GM12878 (cell line): ENCODE results near the gene REPS1. TPM values are rescaled to one million over a fixed set of nuclear protein-coding genes. Genes with fewer than 3 reads are reported as not detected.
A peak's percentile ranks its signal among the peaks of the same experiment; 100 is the strongest.

Experiments used
- ATAC-seq: fragments of 200-7000 bp; cut with Tn5 transposase; 3 replicates; pipeline ENCODE4 v1.9.1; 2020; ENCODE audit warnings: mild to moderate bottlenecking, moderate library complexity
- BruUV-seq: library from RNA; stranded (reverse); fragments of 400-500 nt; replicated peaks from 2 replicates; lab custom pipeline; 2021; lab: Mats Ljungman, UMichigan
- CTCF ChIA-PET: fragments of 300-600 bp; sonication (Branson Sonifier 250); formaldehyde crosslinking; extraction: SDS; loops from one replicate; lab custom pipeline; 2021; ENCODE audit warnings: inconsistent platforms; lab: Yijun Ruan, JAX
- POLR2A ChIA-PET: fragments of 350-600 bp; formaldehyde crosslinking; extraction: SDS; loops from one replicate; lab custom pipeline; 2021; ENCODE audit warnings: inconsistent platforms; lab: Charles Lee
- RAD21 ChIA-PET: fragments of 300-600 bp; sonication (Branson Sonifier 250); formaldehyde crosslinking; loops from one replicate; lab custom pipeline; 2023; ENCODE audit warnings: antibody characterized with exemption; ENCODE audit not compliant: unreplicated experiment; lab: Charles Lee
- SMC1A ChIA-PET: fragments of 300-600 bp; sonication (Branson Sonifier 250); formaldehyde crosslinking; loops from one replicate; lab custom pipeline; 2023; ENCODE audit not compliant: unreplicated experiment, uncharacterized antibody; lab: Charles Lee
- DNase-seq: peaks from one replicate; pipeline ENCODE4 v3.0.0-alpha.2; 2011; ENCODE audit warnings: low read depth, low spot score
- FAIRE-seq: peaks from 3 replicates; lab custom pipeline; 2011; peaks lifted over from hg19 to GRCh38; lab: Jason Lieb, UNC
- H2AFZ ChIP-seq: 2 replicates; pipeline ENCODE4 v1.6.0; 2011; ENCODE audit warnings: low read depth, low read length, control low read depth; ENCODE audit not compliant: control insufficient read depth
- H3K27ac ChIP-seq: 2 replicates; pipeline ENCODE4 v1.5.1; 2011; ENCODE audit warnings: control low read depth; ENCODE audit not compliant: control insufficient read depth, insufficient read depth
- H3K27me3 ChIP-seq, 2 experiments: replicated peaks in 1 of 2; 2 replicates each; pipeline versions ENCODE4 v1.6.0 to v1.6.1; 2011; ENCODE audit warnings: low read length in 1 of 2; ENCODE audit not compliant: control insufficient read depth in 2 of 2, insufficient read depth in 2 of 2
- H3K36me3 ChIP-seq, 2 experiments: 2 replicates each; pipeline ENCODE4 v1.5.1; 2011; ENCODE audit warnings: low read length in 1 of 2; ENCODE audit not compliant: control insufficient read depth in 2 of 2, insufficient read depth in 2 of 2
- H3K4me1 ChIP-seq: 2 replicates; pipeline ENCODE4 v1.6.1; 2011; ENCODE audit warnings: mild to moderate bottlenecking, low read length, moderate library complexity, mixed read lengths; ENCODE audit not compliant: control insufficient read depth, insufficient read depth
- H3K4me2 ChIP-seq: 2 replicates; pipeline ENCODE4 v1.6.0; 2011; ENCODE audit warnings: control low read depth; ENCODE audit not compliant: control insufficient read depth, insufficient read depth
- H3K4me3 ChIP-seq: fragments of 200-600 bp; sonication (generic); 2 replicates; pipeline ENCODE4 v1.5.1; 2016
- H3K79me2 ChIP-seq: 2 replicates; pipeline ENCODE4 v1.6.0; 2011; ENCODE audit warnings: low read length; ENCODE audit not compliant: control insufficient read depth, insufficient read depth
- H3K9ac ChIP-seq: 2 replicates; pipeline ENCODE4 v1.8.0; 2011; ENCODE audit warnings: low read length, control low read depth, mixed read lengths; ENCODE audit not compliant: control insufficient read depth, insufficient read depth
- H3K9me3 ChIP-seq: replicated peaks from 3 replicates; pipeline ENCODE4 v1.5.1; 2011; ENCODE audit warnings: mild to moderate bottlenecking, low read length; ENCODE audit not compliant: control insufficient read depth, insufficient read depth
- H4K20me1 ChIP-seq: 2 replicates; pipeline ENCODE4 v1.6.0; 2011; ENCODE audit not compliant: control insufficient read depth, insufficient read depth
- BHLHE40 ChIP-seq, 2 experiments: fragments of 450-650 bp in 1 of 2; IDR thresholded peaks; 2 replicates each; pipeline ENCODE4 v1.6.1; 2011 to 2017; ENCODE audit warnings: low read depth in 2 of 2, borderline replicate concordance in 1 of 2, improper control_type of control experiment in 1 of 2, low read length in 1 of 2, mild to moderate bottlenecking in 1 of 2
- CBFB ChIP-seq: IDR thresholded peaks from 2 replicates; pipeline ENCODE4 v1.6.1; 2016; ENCODE audit warnings: antibody characterized with exemption, low read depth
- CHD2 ChIP-seq: IDR thresholded peaks from 2 replicates; pipeline ENCODE4 v1.6.1; 2011; ENCODE audit warnings: low read depth, low read length, improper control_type of control experiment, borderline replicate concordance
- CHD4 ChIP-seq: fragments of 200-600 bp; sonication (generic); IDR thresholded peaks from 2 replicates; pipeline ENCODE4 v1.6.1; 2016; ENCODE audit warnings: mild to moderate bottlenecking
- CTCF ChIP-seq, 3 experiments: IDR thresholded peaks in 2 of 3; conservative IDR thresholded peaks in 1 of 3; 2 replicates each; pipeline ENCODE4 v1.5.1; 2011; ENCODE audit warnings: low read depth in 3 of 3, low read length in 3 of 3, mild to moderate bottlenecking in 3 of 3, control low read depth in 2 of 3, moderate library complexity in 2 of 3, inconsistent platforms in 1 of 3, mixed read lengths in 1 of 3; ENCODE audit not compliant: control insufficient read depth in 2 of 3, insufficient read depth in 1 of 3; ENCODE audit errors: extremely low read depth in 1 of 3
- HSF1 ChIP-seq: fragments of 150-350 bp; IDR thresholded peaks from 2 replicates; pipeline ENCODE4 v1.6.1; 2014; ENCODE audit warnings: mild to moderate bottlenecking, low read depth, low read length
- MEF2A ChIP-seq: IDR thresholded peaks from 2 replicates; pipeline ENCODE4 v1.6.1; 2011; ENCODE audit warnings: low read depth, mild to moderate bottlenecking, low read length, moderate library complexity; ENCODE audit not compliant: insufficient read depth
- MYC ChIP-seq: IDR thresholded peaks from 2 replicates; pipeline ENCODE4 v1.6.1; 2011; ENCODE audit warnings: mild to moderate bottlenecking, low read length, moderate library complexity, inconsistent platforms; ENCODE audit not compliant: insufficient read depth, insufficient replicate concordance, insufficient read length, severe bottlenecking
- RELB ChIP-seq: fragments of 450-650 bp; IDR thresholded peaks from 2 replicates; pipeline ENCODE4 v1.6.1; 2017; ENCODE audit warnings: low read depth, mild to moderate bottlenecking, moderate library complexity
- RUNX3 ChIP-seq: IDR thresholded peaks from 2 replicates; pipeline ENCODE4 v1.6.1; 2012; ENCODE audit warnings: low read length, inconsistent platforms
- SMAD5 ChIP-seq: IDR thresholded peaks from 2 replicates; pipeline ENCODE4 v1.6.1; 2016; ENCODE audit warnings: antibody characterized with exemption, low read depth
- STAT1 ChIP-seq: fragments of 450-650 bp; conservative IDR thresholded peaks from 2 replicates; pipeline ENCODE4 v1.6.1; 2014; ENCODE audit warnings: antibody characterized with exemption, mild to moderate bottlenecking
- ZBED1 ChIP-seq: IDR thresholded peaks from 2 replicates; pipeline ENCODE4 v1.6.1; 2016; ENCODE audit warnings: borderline replicate concordance
- ZNF24 ChIP-seq: fragments of 450-650 bp; IDR thresholded peaks from 2 replicates; pipeline ENCODE4 v1.6.1; 2017; ENCODE audit warnings: antibody characterized with exemption, mild to moderate bottlenecking
- WGBS: methylation state at CpG from one replicate; pipeline ENCODE4 v1.1.6; 2016; ENCODE audit warnings: low lambda C conversion rate; ENCODE audit not compliant: insufficient replicate concordance, insufficient coverage; ENCODE audit errors: missing lambda C conversion rate; 5-methylcytosine and 5-hydroxymethylcytosine counted together
- in situ Hi-C: fragments of 300-500 bp; cut with MboI; formaldehyde crosslinking; loops from 9 replicates; pipeline ENCODE4 v1.14.3; 2018; ENCODE audit warnings: mixed read lengths
- intact Hi-C: fragments of 100-400 bp; cut with micrococcal nuclease; formaldehyde crosslinking; loops from one replicate; pipeline ENCODE4 v1.14.2; 2022; ENCODE audit not compliant: unreplicated experiment
- polyA plus RNA-seq, 11 experiments: library from polyadenylated mRNA; depleted of rRNA in 4 of 11; unstranded in 6 of 11; stranded (reverse) in 5 of 11; fragments of >200 nt; fragmentation: Nextera tagmentation in 4 of 11; fragmentation: Illumina TruSeq in 1 of 11; extraction: Ambion mirVana in 4 of 11; extraction: Trizol in 1 of 11; gene quantifications; 1 replicate in 1 of 11; 2 replicates in 10 of 11; pipeline versions ENCODE4 v1.2.1 to v1.2.3, GENCODE V29; 2011 to 2016; ENCODE audit warnings: inconsistent platforms in 2 of 11, missing spikeins in 2 of 11, low read depth in 1 of 11
- total RNA-seq, 4 experiments: library from RNA; depleted of rRNA in 3 of 4; stranded (reverse); fragments of >200 nt in 3 of 4; fragmentation: Illumina TruSeq in 1 of 4; extraction: Trizol in 1 of 4; gene quantifications; 2 replicates each; pipeline versions ENCODE4 v1.2.1 to v1.2.3, GENCODE V29; 2013 to 2021
- TF ChIP-seq, protein P1 (sequence below): fragments of 450-650 bp; IDR thresholded peaks from 2 replicates; pipeline ENCODE4 v1.6.1; 2016; ENCODE audit warnings: mild to moderate bottlenecking

The REPS1 gene
- total and polyA plus RNA-seq, 10 of the 15 experiments (the other 5 are each of a cell fraction or from before 2014, with no cell fraction given), result 13.7 to 59.3 (median 31.7) TPM

DNA sequence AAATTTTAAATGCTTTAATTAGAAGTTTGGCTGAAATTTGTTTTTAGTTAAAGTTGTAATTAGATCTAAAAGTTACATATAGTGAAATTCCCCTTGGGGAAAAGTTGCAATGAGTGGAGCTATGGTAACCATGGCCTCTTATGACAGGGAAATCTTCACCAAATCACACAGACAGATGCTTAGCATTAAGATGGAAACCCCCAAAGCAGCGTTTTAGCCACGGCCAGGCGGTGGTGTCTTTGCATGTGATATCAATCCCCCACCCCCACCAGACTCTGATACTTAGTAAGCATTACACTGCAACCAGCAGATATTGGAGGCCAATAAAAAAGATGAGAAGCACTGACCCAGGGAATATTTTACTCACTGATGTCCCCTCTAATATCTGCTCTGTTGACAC is 75.7 kb downstream of the REPS1 start (continued):
- TF ChIP-seq RELB (peak; percentile 60; the same call in 1 of the 2 replicates), BHLHE40 (IDR thresholded peaks at IDR 0.05; ENCODE audit: borderline replicate concordance in 1 of 2, low read depth in 2 of 2, low read length in 1 of 2) (0 out of 4 replicates have a peak, but pooled peaks of 1 of the 2 experiments have one; percentile 10), CTCF (IDR thresholded peaks at IDR 0.05 in 2 of 3, conservative IDR thresholded peaks at IDR 0.05 in 1 of 3; ENCODE audit: control insufficient read depth in 2 of 3, extremely low read depth in 1 of 3, insufficient read depth in 1 of 3, low read depth in 3 of 3, low read length in 3 of 3) (peak in 1 of 3 experiments; percentile 18; a peak in 2 of 6 replicates), RUNX3 (peak; percentile 25; the same call in 1 of the 2 replicates), STAT1 (no peak), CBFB (0 out of 2 replicates have a peak, but pooled peaks have one; percentile 19)

- CTCF ChIA-PET, result interaction anchor here (1.3 kb wide), 1 partner anchor 75 kb away, joined by 4 read pairs; no protein-coding TSS in a partner anchor
- RAD21 ChIA-PET, result no interaction called here
- FAIRE-seq, result no peak
- no peak overlapping the region for H3K27ac ChIP-seq
- POLR2A ChIA-PET, result no interaction called here
- no peaks in the 10 kb centered on the region for H3K27me3 ChIP-seq
- in situ Hi-C loops, result no loop called here
- H3K4me2 ChIP-seq, result no peak overlapping the region
- H3K4me3 ChIP-seq, result no peak overlapping the region
- no TSS peak for BruUV-seq
- SMC1A ChIA-PET, result interaction anchor here (1.0 kb wide), 1 partner anchor 21 kb away, joined by 3 read pairs; no protein-coding TSS in a partner anchor
- no peak overlapping the region for H2AFZ ChIP-seq
- intact Hi-C loops, result no loop called here
- 100% methylated on average over 1 of the region's 1 CpG for WGBS
- ATAC-seq, result no peak
- DNase-seq, result no peak
- H3K9ac ChIP-seq, result no peak overlapping the region
- H3K4me1 ChIP-seq, result no peaks in the 10 kb centered on the region
- H3K36me3 ChIP-seq, result peaks cover 8 to 15% of the 10 kb centered on the region in 2 experiments; a peak in 3 of 4 replicates
- H3K9me3 ChIP-seq, result no peaks in the 10 kb centered on the region
- no peaks in the 10 kb centered on the region for H3K79me2 ChIP-seq
- no peaks in the 10 kb centered on the region for H4K20me1 ChIP-seq
- TF ChIP-seq MEF2A (no peak), MYC (no peak), CHD4 (no peak), SMAD5 (no peak), HSF1 (no peak), CHD2 (no peak), ZBED1 (no peak), ZNF24 (no peak)
- TF ChIP-seq, protein P1, sequence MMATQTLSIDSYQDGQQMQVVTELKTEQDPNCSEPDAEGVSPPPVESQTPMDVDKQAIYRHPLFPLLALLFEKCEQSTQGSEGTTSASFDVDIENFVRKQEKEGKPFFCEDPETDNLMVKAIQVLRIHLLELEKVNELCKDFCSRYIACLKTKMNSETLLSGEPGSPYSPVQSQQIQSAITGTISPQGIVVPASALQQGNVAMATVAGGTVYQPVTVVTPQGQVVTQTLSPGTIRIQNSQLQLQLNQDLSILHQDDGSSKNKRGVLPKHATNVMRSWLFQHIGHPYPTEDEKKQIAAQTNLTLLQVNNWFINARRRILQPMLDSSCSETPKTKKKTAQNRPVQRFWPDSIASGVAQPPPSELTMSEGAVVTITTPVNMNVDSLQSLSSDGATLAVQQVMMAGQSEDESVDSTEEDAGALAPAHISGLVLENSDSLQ, result no peak
These were observed 78.1 kb downstream of the REPS1 start for GRCh38 chr6:138909975-138910374.
